ENCODE data around the gene FES.
A peak's percentile ranks its signal among the peaks of the same experiment; 100 is the strongest.
"Not testable (repeated sequence)": the region's sequence is repeated elsewhere in the genome, so short reads cannot be mapped to it uniquely, and the experiment has no call there.

Gene FES

DNA sequence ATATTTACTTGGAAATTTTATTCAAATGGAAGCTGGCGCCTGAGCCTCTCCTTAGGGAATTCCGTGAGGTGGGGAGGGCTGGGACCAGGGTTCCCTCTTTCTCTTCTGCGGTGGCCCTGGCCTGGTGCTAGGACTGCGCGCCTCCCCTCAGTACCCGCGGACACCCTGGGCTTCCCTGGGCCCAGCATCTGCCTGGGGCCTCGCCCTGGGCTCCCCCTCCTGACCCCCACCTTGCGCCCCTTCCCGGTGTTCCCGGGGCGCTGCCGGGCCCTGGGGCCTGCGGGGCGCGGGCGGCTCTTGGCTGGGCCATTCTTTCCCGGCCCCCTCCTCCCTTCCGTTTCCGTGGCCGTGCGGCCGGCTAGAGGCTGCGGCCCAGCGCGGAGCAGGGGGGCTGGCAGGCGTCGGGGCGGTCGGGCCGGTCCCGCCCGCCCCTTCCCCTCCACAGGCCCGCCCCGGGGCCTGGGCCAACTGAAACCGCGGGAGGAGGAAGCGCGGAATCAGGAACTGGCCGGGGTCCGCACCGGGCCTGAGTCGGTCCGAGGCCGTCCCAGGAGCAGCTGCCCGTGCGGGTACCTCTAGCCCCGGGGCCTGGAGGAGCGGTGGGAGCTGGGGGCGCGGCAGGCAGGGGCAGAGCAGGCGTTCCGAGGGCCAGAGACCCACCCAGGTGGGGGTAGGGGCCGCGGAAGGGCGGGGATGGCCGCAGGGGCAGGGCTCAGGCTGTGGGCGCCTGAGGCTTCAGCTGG lies at the start of gene FES:
Gene FES (plus strand): TSS at position 529 of the 743 bp plus-strand sequence. CDS start 542 bp downstream, outside the sequence.
- peak; percentile 65 for DNase-seq (ENCODE audit: low read depth)

DNA sequence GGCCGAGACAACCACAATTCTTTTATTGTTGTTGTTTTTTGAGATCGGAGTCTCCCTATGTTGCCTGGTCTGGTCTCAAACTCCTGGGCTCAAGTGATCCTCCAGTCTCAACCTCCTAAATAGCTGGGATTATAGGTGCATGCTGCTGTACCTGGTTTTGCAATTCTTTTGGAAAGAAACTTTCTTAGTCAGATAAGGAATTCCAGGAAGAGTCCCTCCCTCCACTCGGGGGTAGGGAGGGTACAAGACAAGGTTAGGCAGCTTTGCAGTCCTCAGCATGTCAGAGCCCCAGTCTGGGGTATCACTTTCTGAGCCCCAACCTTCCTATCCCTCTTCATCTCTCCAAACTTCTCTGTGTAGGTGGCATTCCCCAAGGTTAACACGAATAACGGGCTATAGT lies 49.7 kb upstream of the FES start:
- no peak for DNase-seq (ENCODE audit: low read depth)

DNA sequence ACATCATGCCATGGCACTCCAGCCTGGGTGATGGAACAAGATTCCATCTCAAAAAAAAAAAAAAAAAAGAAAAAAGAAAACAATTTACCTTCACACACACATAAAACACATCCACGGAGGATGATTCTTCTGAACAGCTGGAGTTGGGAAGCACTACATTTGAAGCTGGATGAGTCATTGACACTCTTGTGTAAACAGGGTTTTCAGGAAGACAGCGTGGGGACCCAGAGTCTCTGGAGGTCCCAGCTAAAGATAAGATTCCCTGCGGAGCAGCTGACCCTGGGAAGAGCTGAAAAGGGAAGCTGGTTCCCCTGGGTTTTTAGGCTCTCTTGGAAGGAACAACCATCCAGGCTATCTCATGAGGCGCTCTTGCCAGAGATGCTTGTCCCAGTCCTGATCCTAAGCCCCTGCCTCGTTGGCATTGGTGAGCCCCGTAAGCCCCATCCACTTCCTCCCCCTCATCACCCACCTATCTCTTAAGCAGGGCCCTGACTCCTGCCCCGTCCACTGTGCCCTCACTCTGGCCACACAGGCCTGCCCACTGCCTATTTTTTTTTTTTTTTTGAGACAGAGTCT lies 47.9 kb upstream of the FES start:
- DNase-seq (ENCODE audit: low read depth): peak; percentile 43

DNA sequence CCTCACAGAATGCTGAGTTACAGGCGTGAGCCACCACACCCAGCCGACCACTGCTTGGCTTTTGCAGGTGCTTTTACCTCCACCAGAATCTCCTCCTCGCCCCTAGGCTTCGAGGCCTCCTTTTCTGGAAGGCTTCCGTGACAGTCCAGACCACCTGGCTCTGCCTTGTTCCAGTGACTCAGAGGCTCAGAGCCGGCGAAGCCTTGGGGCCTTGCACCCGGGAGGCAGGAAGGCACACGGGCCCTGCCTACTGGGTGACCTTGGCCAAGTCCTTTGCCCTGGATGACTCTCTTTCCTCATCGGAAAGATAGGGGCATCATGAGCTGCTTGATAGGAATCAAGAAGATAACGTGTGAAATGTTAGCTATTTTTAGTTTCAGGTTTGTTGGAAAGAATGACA lies 47.2 kb upstream of the FES start:
- DNase-seq (ENCODE audit: low read depth): no peak

DNA sequence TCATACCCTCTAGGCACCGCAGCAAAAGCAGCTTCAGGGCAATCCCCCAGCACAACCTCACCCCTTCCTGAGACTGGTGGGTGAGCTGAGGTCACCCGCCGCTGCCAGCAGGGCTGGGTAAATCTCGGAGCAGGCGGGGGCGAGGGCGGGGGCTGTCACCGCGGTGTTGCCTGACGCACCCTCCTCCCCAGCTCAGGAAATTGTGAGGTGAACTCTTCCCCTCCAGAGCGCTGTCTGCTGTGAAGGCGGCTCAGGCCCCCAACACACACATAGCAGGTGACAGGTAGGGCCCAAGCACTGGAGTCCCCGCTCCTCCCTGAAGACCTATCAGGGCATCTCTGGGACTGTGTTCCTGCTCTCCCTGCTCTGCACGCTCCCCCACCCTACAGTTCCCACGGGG lies 46.2 kb upstream of the FES start:
- no peak for DNase-seq (ENCODE audit: low read depth)

DNA sequence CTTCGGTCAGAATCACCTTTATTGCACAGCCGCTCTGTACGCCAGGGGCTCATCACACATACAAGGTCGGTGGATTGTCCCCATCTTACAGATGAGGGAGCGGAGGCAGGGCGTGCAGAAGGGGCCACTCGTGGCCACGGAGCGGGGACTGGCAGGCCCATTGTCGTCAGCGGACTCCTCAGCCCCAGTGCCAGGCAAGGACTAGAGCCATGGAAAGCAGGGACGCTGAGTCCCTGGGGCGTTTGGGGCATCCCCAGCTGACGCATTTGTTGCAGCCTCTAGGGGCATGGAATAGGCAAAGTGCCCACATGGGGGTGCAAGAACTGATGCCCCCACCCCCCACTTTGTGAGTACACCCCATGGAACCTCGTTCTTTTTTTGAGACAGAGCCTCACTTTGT lies 45.8 kb upstream of the FES start:
- no peak for DNase-seq (ENCODE audit: low read depth)

DNA sequence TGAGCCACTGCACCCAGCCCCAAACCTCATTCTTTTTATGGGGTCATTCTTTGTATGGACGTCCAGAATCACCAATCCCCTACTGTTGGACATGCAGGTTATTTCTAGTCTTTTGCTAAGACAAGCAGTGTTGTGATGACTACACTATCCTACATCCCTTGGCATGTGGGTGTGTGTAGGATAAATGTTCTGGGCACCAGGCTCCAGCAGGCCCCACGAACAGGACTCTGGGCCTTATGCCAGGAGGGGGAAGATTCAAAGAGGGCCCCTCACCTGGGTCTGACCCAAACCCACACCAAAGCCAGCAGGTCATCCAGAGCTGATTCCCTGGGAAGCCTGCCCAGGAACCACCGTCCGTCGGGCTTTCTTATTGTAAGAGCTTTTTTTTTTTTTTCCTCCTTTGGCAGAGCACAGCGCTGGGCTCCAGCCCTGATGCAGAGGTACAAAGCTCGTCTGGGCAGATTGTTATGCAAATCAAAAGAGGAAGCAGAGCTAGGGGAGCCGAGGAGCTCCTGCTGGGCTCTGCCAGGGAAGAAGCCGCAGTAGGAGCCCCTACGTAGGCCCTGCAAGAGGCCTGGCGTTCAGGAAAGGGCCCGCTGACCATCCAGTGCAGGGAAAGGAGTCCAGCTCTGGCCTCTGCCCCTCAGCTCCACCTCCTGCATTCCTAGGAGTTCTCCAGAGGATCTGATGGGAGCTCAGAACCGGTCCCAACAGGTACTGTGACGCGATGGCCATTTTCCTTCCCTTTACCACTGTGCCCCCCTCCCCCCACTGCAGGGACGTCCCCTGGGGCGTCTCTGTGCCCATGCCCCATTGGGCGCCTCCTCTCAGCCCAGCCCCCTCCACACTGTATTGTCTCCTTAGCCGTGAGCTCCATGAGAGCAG lies 44.9 kb upstream of the FES start:
- DNase-seq (ENCODE audit: low read depth): no peak

DNA sequence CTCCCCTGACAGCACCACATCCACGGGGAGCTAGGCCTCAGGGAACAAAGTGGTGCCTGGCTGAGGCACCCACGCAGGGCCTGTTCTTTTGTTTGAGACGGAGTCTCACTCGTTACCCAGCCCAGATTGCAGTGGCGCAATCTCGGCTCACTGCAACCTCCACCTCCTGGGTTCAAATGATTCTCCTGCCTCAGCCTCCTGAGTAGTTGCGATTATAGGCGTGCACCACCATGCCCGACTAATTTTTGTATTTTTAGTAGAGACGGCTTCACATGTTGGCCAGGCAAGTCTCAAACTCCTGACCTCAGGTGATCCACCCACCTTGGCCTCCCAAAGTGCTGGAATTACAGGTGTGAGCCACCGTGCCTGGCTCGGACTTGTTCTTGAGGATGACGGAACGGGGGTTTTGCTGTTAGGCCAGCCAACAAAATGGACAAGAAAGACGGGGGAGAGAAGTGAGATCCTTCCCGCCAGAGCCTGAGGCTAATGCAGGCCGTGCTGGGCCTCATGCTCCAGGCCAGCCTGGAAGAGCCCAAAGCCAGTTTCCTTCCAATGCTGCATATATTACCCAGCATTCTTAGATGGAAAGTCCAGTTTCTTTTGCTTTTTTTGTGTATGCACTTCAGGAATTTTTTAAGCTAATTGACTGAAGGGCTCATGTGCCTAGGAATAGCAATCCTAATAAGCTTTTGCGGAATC lies 44.0 kb upstream of the FES start:
- no peak for DNase-seq (ENCODE audit: low read depth)

DNA sequence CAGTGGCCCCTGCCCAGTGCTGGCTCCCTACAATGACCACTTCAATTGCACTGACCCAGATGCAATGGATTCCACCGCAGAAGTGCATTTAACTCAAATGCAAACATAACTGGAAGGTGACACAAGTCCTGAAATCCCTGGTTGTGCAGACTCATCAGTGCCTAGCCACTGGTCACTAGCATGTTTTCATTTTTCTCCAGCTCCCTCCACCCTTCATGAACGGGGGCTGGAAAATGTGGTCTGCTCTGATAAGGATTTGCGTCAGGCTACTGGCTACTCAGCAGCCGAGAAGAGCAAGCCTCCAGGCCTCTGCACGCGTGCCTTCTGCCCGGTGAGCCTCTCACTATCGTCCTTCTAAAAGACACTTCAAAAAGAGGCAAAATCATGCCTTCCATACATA lies 43.4 kb upstream of the FES start:
- DNase-seq (ENCODE audit: low read depth): no peak

DNA sequence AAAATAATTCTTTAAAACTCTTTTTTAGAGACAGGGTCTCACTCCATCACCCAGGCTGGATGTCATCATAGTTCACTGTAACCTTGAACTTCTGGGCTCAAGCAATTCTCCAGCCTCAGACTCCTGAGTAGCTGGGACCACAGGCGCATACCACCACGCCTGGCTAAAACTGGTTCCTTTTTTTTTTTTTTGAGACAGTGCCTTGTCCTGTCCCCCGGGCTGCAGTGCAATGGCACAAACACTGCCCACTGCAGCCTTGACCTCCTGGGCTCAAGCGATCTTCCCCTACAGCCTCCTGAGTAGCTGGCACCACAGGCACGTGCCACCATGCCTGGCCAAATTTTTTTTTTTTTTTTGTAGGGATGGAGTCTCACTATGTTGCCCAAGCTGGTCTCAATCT lies 39.6 kb upstream of the FES start:
- DNase-seq (ENCODE audit: low read depth): no peak

DNA sequence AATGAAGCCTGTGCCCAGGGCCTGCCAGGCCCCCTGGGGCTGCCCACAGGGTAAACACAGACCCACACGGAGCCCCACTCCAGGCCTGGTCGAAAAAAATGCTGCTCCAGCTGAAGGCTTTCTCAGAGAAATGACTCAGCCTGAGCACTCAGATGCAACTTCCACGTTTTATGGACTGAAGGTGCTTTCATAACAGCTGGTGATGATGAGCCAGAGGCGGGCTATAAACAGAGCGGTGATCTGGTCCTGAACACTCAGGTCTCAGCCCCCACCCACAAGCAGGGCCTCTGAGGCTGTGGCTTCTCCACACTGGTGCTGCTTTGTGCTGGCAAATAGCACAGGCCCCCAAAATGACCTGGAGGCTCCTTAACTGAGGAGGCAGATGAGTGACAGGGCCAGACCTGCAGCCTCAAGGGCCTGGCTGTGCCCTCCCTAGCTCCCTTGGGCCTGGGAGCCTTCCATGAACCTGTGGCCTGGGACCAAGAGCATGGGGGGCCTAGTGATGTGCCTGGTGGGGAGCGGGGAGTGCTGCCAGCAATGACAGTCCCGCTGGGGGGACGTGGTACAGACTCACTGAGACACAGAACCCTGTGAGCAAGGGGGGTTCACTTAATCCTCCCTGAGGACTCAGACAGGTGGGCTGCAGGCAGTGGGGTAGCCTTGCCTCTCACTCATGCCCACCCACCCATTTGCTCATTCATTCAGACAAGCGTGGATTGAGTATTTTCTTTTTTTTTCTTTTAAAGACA lies 38.9 kb upstream of the FES start:
- peak; percentile 74 for DNase-seq (ENCODE audit: low read depth)

DNA sequence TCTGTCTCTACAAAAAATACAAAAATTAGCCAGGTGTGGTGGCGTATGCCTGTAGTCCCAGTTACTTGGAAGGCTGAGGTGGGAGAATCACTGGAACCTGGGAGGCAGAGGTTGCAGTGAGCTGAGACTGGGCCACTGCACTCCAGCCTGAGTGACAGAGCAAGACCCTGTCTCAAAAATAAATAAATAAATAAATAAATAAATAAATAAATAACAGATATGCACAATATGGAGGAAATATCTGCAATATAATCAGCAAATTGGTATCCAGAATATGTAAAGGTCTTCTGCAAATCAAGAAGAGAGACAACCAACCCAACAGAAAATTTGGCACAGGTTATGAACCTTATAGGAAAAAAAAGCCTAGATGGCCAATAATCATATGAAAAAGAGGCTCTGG lies 34.9 kb upstream of the FES start:
- DNase-seq (ENCODE audit: low read depth): not testable (repeated sequence)

DNA sequence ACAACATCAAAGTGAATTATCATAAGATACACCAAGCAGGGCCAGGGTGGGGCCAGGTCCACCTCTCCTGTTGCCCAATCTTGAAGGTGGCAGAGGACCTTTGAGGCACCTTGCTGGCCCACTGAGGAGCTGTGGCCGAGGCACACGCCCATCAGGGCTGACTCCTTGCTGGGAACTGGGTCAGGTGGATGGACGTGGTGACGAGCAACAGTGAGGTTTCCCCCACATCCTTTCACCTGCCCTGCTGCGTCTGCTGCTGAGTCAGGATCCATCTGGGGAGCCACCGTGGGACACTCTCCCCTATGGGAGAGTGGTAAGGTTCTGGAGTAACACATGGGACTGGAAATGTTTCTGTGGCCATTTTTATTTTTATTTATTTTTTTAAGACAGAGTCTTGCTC lies 33.2 kb upstream of the FES start:
- no peak for DNase-seq (ENCODE audit: low read depth)

DNA sequence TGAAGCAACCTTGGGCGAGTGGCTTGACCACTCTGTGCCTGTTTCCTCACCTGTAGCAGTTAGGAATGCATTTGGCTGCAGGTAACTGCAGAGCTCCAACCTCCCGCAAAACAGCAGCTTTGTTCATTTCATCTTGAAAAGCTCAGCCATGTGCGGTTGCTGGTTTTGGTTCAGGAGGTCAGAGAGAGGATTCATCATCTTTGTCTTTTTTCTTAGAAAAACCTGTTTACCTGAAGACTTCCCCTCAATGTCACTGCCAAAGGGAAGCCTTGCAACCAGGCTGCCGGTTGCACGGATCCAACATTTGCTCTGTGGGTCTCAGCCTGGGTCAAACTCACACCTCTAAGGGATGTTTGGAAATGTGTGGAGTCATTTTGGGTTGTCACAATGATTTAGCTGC lies 32.4 kb upstream of the FES start:
- no peak for DNase-seq (ENCODE audit: low read depth)

DNA sequence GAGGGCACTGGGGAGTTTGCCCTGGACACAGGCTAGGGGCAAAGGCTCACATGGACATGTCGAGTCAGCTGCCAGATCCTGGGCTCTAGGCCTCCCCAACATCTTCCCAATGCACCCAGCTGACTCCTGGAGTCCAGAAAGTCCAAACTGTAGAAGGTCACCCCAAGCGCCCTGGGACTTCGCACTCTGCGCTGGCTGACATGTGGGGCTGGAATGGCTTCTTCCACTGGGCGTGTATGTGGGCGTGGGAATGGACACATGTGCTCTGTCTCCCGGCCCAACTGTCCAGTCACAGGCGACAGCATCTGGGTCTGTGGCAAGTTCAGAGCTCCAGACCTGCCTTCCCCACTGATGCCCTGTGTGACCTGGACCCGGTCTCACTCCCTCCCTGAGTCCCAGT lies 29.2 kb upstream of the FES start:
- no peak for DNase-seq (ENCODE audit: low read depth)

DNA sequence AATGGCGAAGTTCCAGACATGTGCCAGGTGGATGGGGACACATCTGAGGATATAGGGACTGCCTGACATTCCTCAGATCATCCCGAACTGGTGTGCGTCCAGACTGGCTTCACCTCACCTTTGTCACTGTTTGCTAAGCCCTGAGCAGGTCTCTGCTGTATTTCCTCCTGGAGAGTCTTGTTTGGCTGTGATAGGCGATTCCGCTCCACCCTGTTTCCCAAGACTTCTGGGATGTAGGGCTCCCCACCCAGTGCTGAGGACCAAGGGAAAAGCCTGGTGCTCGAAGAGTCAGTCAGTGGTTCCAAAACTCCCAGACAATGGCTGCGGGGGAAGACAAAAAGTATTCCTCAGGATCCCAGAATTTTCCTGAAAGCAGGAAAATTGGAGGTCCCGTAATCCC lies 27.0 kb upstream of the FES start:
- no peak for DNase-seq (ENCODE audit: low read depth)

DNA sequence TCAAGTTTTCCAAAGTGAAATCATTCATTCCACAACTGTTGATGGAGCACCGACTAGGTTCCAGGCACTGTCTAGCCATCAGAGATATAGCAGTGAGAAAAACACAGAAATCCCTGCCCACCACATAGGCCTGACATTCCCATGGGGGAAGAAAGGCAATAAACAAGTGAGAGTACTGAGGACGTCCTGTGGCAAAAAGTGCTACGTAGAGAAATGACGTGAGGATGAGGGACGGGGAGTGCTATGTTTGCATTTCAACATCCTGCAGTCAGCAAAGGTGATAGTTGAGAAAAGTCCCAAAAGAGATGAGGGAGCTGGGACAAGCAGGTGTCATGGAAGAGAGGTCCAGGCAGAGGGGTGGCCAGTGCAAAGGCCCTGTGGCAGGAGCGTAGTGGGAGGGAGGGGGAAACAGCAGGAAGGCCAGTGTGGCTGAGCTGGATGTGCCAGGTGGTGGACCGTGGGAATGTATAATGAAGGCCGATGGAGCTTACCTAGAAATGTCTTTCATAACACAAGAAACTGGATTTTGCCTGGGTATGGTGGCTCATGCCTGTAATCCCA lies 26.3 kb upstream of the FES start:
- no peak for DNase-seq (ENCODE audit: low read depth)

DNA sequence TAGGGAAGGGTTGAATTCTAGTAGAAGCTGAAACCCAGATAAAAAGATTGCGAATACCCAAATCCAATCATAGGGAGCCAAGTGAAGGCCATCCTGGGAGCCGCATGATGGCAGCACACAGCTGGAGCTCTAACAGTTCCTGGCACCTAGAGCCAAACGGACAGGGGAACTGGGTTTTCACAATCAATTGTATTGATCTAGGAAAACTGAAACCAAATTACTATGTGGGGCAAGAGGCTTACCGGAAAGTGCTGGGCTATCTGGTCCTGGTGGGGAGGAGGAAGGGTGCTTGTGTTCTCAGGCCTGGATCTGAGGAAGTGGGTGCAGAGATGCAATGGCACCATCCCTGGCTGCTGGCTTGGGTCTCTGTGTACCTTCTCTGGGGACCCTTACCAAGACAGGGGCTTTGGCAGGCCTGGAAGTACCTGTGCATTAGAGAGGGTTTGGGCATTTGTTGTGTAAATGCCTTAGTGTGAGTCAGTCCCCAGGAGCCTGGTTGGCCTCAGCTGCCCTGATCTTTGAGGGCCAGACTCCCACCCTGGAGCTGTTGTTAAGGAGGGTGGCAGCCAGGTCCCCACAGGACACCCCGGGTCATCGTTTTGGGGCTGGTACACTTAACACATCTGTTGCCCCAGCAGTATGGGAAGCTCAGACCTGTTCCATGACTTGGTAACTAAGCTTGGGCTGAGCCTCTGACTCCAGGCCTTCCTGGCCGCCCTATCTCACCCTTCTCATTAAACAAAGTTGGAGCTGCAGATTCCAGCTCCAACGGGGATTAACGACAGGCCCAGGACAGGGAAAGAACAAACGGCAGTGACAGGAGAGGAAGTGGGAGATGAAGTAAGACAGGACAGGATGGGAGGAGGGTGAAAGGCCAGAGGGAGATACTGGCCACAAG lies 24.8 kb upstream of the FES start:
- no peak for DNase-seq (ENCODE audit: low read depth)

DNA sequence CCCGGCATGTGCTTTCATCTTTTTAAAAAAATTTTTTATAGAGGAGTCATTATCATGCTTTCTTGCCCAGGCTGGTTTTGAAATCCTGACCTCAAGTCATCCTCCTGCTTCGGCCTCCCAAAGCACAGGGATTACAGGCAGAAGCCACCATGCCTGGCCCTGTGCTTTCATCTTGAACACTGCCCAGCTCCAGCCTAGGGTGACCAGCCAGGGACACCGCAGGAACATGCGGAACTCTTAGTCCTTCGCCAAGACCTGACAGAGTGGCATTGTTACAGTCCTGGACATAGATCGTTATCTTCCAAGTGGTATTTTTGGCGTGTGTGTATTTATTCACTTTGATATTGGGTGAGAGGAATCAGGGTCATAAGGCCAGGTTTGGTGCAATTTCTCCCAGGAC lies 23.9 kb upstream of the FES start:
- DNase-seq (ENCODE audit: low read depth): no peak

DNA sequence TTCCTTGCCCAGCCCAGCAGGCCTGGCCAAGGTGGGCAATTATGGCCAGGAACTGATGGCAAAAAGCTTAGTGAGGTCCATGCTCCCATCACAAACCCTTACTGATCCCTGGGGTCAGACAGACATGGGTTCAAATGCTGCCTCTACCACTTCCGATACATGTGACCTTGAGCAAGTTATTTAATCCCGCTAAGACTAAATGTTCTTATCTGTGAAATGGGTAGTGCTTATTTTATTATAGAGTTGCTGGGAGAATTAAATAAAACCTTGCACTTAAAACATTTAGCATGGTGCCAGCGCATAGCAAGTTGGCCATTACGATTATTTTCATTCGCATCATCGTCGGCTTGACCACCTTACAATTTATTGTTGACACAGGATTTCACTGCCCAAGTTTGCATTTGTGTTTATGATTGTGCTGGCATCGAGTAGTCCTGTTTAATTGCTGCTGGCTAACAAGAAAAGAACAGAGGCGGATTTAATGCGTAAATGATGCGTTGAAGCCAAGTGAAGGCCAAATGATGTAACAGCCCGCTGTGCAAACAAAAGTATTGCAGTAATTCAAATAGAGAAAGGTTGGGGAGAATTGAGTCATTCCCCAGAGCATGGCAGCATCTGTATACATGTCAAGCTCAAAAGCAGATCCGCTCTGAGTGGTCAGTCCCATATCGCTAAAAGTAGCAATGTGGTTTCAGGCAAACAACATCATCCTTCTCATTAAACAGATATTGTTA lies 23.2 kb upstream of the FES start:
- DNase-seq (ENCODE audit: low read depth): peak; percentile 71

Data from fibroblast of gingiva (primary cell).